ENCODE data around the gene RSAD2.
A peak's percentile ranks its signal among the peaks of the same experiment; 100 is the strongest.
"Not testable (repeated sequence)": the region's sequence is repeated elsewhere in the genome, so short reads cannot be mapped to it uniquely, and the experiment has no call there.

Gene RSAD2

GRCh38 chr2:6864923-6865345 lies 12.6 kb upstream of the RSAD2 start:
- DNase-seq (ENCODE audit: low spot score) = no peak

- peak; percentile 91 for DNase-seq (ENCODE audit: low spot score)
Measured at GRCh38 chr2:6865346-6866274, 12.0 kb upstream of the RSAD2 start, which contains the start of gene CMPK2. Gene CMPK2, minus strand, starts transcription at chr2:6865907. Its CDS starts 211 bp downstream, at chr2:6865696.

- peak; percentile 45 for DNase-seq (ENCODE audit: low spot score)
Measured at GRCh38 chr2:6866275-6866671, 11.3 kb upstream of the RSAD2 start.

- DNase-seq (ENCODE audit: low spot score) = no peak
Measured at GRCh38 chr2:6866982-6867381, 10.6 kb upstream of the RSAD2 start.

GRCh38 chr2:6872394-6872793 lies 5.2 kb upstream of the RSAD2 start:
- DNase-seq (ENCODE audit: low spot score) = no peak

- no peak for DNase-seq (ENCODE audit: low spot score)
Measured at GRCh38 chr2:6874032-6874431, 3.5 kb upstream of the RSAD2 start.

GRCh38 chr2:6876309-6876708 lies 1.3 kb upstream of the RSAD2 start:
- DNase-seq (ENCODE audit: low spot score) = no peak

- DNase-seq (ENCODE audit: low spot score) = no peak
Measured at GRCh38 chr2:6878549-6878948, 972 bp downstream of the RSAD2 start.

- no peak for DNase-seq (ENCODE audit: low spot score)
Measured at GRCh38 chr2:6879011-6879410, 1.4 kb downstream of the RSAD2 start.

- no peak for DNase-seq (ENCODE audit: low spot score)
Measured at GRCh38 chr2:6880200-6880733, 2.7 kb downstream of the RSAD2 start.

GRCh38 chr2:6881046-6881445 lies 3.5 kb downstream of the RSAD2 start:
- DNase-seq (ENCODE audit: low spot score) = no peak

- DNase-seq (ENCODE audit: low spot score) = no peak
Measured at GRCh38 chr2:6881516-6881915, 3.9 kb downstream of the RSAD2 start.

- no peak for DNase-seq (ENCODE audit: low spot score)
Measured at GRCh38 chr2:6883448-6884122, 6.0 kb downstream of the RSAD2 start.

- no peak for DNase-seq (ENCODE audit: low spot score)
Measured at GRCh38 chr2:6885551-6885950, 8.0 kb downstream of the RSAD2 start.

- DNase-seq (ENCODE audit: low spot score) = no peak
Measured at GRCh38 chr2:6885968-6886367, 8.4 kb downstream of the RSAD2 start.

GRCh38 chr2:6887751-6888192 lies 10.2 kb downstream of the RSAD2 start:
- DNase-seq (ENCODE audit: low spot score) = no peak

- no peak for DNase-seq (ENCODE audit: low spot score)
Measured at GRCh38 chr2:6888724-6889123, 11.1 kb downstream of the RSAD2 start.

- DNase-seq (ENCODE audit: low spot score) = no peak
Measured at GRCh38 chr2:6893876-6894482, 16.4 kb downstream of the RSAD2 start.

GRCh38 chr2:6896930-6897759 lies 19.6 kb downstream of the RSAD2 start:
- no peak for DNase-seq (ENCODE audit: low spot score)

GRCh38 chr2:6902581-6902980 lies 25.0 kb downstream of the RSAD2 start:
- DNase-seq (ENCODE audit: low spot score) = not testable (repeated sequence)

- no peak for DNase-seq (ENCODE audit: low spot score)
Measured at GRCh38 chr2:6905668-6906067, 28.1 kb downstream of the RSAD2 start.

Measured in germinal center (tissue), 1 donor.